Activated CD8-positive, alpha-beta memory T cell treated with anti-CD3 and anti-CD28 coated beads for 48 hours (primary cell): ENCODE data around the gene KCNN3.

ENCODE experiments used
- DNase-seq, 3 experiments: peaks; one replicate each; pipeline ENCODE4 v3.0.0-alpha.2; 2020; ENCODE audit warnings: low read depth in 2 of 3, low spot score in 2 of 3

KCNN3 gene

DNA sequence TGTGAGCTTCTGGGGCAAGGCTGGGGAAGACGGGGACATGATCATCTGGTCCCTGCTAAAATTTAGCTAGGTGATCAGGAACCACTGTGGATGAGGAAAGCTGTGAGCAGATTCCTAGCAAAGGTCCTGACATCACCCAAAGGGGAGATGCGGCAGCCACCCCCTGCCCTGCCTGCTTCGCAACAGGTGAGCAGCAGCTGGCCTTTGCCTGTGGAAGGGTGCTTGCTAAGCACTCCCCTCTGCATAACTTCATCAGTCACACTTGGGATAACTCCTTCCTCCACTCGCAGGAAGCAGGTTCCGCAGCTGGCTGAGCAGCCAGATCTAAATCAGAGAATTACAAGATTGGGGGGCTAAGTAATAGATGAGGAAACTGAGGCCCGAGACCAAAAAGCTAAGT is 51.2 kb downstream of the KCNN3 start:
- no peak for DNase-seq

GRCh38 chr1:154816937-154817336 is 53.1 kb downstream of the KCNN3 start:
- DNase-seq: no peak

GRCh38 chr1:154816369-154816768 is 53.7 kb downstream of the KCNN3 start:
- no peak for DNase-seq

DNA sequence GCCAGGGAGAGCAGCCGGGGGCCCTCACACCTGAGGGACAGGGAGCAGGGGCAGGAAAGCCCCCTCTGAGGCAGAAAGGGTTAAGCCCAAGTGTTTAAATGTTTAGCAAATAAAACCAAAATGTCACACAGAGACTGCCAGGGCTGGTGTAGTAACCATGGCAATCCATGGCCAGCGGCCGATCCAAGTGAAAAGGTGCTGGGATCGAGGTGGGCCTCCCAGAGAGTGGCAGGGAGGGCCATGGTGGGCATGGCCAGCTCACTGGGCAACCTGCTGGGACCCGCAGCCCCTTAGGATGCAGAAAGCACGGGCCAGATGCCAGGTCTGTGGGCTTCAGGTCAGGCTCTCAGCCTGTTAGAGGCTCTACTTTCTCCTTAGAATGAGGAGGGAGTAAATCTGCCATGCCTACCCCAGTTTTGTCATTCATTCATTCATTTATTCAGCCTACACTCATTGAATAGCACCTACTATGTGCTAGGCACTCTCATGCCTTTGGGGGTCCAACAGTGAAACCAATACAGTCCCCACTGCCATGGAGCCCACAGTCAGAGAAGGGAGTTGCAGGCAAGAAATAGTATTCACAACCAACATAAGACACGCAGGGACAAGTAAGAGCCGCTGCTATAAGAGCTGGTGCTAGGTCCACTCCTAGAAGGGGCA is 56.1 kb downstream of the KCNN3 start:
- DNase-seq: no peak

DNA sequence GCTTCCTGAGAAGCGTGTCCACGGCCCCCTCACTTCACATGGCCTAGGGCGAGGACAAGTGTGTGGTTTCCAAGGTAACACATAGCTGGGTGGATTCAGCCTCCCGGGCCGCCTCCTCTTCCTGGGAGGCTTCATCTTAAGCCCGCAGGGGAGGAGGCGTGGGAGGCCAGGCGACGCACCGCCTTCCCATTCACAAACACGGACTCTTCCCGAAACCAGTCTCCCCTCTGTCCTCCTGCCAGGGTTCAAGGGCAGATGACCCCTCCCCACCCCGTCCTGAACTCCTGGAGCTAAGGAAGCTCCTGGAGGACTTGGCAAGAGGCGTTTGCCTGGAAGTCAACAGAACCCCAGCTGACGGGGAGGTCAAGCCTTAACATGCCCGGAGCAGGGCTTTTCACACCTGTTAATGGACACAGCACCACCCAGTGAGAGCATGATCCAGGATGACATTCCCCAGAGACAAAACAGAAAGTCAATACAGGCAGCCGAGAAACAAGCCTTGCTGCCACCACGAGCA is 56.7 kb downstream of the KCNN3 start:
- DNase-seq: no peak

- no peak for DNase-seq
These were observed 57.2 kb downstream of the KCNN3 start for GRCh38 chr1:154812877-154813276.

- DNase-seq: no peak
These were observed 59.5 kb downstream of the KCNN3 start for GRCh38 chr1:154810571-154810970.

DNA sequence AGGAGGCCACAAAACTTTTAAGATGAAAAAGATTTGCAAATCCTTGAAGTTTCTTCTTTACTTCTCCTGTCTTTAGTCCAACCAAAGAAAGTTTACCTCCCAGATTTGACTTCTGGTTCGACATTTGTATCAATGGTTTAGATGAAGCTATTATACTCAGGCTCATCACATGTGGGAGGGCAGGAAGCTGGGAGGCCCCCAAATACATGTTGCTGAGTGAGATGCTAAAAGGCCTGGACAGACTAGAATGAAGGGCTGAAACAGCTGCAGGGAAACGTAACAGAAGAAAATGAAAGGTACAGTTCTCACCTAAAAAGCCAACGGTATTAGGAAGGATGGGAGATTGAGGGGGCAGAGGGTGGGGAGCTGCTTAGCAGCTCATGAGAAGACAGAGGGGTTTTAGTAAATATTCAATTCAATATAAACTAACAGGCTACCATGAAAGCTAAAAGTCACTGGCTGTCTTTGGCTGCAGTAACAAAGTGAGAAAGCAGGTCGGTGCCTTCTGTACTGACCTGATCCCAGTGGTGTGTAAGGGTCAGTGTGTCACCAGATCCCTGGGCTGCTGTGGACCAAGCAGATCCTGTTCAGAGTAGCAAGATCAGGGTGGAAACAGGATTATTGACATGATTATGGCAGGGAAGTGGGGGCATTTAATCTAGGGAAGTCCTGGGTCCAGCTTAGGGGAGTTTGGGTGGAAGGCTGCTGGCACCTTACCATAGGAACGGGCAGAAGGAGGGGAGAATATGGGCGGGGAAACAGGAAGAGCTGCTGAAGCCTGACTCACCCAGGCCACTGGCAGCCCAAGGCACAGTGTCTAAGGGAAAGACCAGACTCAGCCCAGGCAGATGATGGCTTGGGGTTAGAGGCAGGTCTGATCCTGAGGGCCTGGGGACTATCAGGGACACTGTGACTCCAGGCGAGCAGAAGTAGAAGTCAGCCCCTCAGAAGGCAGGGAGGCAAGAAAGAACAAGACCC is 60.4 kb downstream of the KCNN3 start:
- no peak for DNase-seq

DNA sequence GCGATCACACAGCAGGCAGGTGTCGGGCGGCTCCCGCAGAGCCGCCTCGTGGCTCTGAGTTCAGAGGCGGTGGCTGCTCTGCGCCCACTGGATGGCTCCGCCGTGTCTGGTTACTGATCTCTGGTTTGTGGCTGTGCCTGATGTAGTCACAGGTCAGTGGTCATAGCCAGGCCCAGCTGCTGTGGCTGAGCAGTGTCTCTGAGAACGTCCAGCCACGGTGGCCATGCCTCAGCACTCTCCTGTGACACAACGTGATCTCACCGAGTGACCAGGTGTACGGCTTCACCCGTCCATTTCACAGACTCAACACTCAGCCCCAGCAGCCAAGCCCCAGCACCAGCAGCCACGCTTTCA is 61.2 kb downstream of the KCNN3 start:
- DNase-seq: no peak

GRCh38 chr1:154808261-154808908 is 61.7 kb downstream of the KCNN3 start:
- DNase-seq: no peak

DNA sequence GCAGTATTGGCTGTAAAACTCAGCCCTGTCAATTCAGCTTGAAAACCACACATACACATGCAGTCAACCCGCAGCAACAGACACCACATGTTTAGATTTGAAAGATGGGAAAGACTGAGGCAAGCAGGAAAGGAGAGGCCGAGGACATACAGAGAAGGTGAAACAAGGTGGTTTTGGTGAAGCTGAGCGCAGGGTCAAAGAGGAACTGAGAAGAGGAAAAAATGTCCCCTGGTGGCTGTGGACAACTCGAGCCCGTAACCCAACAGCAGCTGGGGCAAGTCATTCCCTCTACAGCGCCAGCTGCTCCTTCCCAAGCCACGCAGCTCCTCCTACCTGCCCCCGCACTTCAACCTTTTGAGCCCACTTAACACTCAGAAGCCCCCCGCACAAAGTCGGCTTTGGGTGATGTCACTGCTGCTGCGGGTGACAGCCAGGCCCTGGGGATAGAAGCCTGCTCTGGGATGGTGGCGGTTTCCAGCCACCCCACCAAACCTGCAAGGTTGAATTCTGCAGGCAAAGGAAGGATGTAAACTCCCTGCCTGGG is 63.0 kb downstream of the KCNN3 start:
- no peak for DNase-seq

DNA sequence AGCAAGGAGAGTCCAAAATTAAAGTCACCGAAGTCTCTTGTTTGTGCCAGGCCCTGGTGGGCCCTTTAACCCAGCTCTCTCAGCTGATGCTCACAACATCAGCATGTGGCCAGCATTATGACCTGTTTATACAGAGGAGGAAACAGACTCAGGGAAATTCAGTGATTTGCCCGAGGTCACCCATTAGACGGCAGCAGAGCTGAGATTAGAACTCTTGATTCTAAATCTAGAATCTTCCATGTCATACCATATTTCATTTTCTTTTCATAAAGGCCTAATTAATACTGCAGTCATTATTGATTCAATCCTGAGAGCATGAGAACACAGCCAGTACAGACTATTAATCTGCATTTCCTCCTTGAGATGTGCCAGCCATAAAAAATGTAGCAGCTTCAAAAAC is 63.7 kb downstream of the KCNN3 start:
- no peak for DNase-seq

GRCh38 chr1:154802982-154803920 is 66.8 kb downstream of the KCNN3 start:
- DNase-seq: no peak

GRCh38 chr1:154802336-154802969 is 67.6 kb downstream of the KCNN3 start:
- DNase-seq: no peak

GRCh38 chr1:154801234-154802011 is 68.7 kb downstream of the KCNN3 start:
- no peak for DNase-seq

- no peak for DNase-seq
These were observed 70.9 kb downstream of the KCNN3 start for GRCh38 chr1:154799188-154799587.

DNA sequence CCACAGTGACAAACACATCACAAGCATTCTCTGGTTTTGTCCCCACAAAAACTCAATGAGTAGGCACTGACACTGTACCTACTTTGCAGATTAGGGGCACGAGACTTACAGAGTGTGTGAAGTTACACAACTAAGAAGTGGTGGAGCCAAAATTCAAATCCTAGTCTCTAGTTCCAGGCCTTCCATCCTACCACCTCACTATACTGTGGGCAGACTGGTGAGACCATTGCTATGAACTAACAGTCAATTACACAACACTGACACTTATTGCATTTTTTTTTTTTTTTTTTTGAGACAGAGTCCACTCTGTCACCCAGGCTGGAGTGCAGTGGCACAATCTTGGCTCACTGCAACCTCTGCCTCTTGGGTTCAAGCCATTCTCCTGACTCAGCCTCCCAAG is 71.4 kb downstream of the KCNN3 start:
- no peak for DNase-seq

DNA sequence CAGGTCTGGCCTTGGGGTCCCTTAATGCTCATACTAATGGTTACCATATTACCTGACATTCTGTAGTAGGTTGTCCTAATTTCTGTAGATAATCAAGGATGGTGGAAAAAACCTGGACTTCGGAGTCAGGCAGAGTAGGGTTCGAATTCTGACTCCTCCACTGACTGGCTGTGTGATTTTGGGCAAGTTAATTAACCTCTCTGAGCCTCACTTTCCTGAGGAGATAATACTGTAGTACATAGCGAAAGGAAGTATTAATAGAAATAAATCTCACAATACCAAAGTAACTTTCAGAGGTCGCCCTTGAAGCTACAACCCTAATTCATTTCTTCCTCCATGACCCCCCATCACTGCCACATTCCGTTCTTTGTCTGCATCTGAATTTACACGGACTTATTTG is 72.9 kb downstream of the KCNN3 start:
- DNase-seq: no peak

GRCh38 chr1:154796303-154796892 is 73.7 kb downstream of the KCNN3 start:
- no peak for DNase-seq
